GM12878 (cell line): Measurements from ENCODE around the gene TBRG4. TPM values are rescaled to one million over a fixed set of nuclear protein-coding genes. Genes with fewer than 3 reads are reported as not detected.
A peak's percentile ranks its signal among the peaks of the same experiment; 100 is the strongest.

Source experiments
- ATAC-seq: fragments of 200-7000 bp; cut with Tn5 transposase; 3 replicates; pipeline ENCODE4 v1.9.1; 2020; ENCODE audit warnings: mild to moderate bottlenecking, moderate library complexity
- BruUV-seq: library from RNA; stranded (reverse); fragments of 400-500 nt; replicated peaks from 2 replicates; lab custom pipeline; 2021; lab: Mats Ljungman, UMichigan
- CTCF ChIA-PET: fragments of 300-600 bp; sonication (Branson Sonifier 250); formaldehyde crosslinking; extraction: SDS; loops from one replicate; lab custom pipeline; 2021; ENCODE audit warnings: inconsistent platforms; lab: Yijun Ruan, JAX
- POLR2A ChIA-PET: fragments of 350-600 bp; formaldehyde crosslinking; extraction: SDS; loops from one replicate; lab custom pipeline; 2021; ENCODE audit warnings: inconsistent platforms; lab: Charles Lee
- RAD21 ChIA-PET: fragments of 300-600 bp; sonication (Branson Sonifier 250); formaldehyde crosslinking; loops from one replicate; lab custom pipeline; 2023; ENCODE audit warnings: antibody characterized with exemption; ENCODE audit not compliant: unreplicated experiment; lab: Charles Lee
- SMC1A ChIA-PET: fragments of 300-600 bp; sonication (Branson Sonifier 250); formaldehyde crosslinking; loops from one replicate; lab custom pipeline; 2023; ENCODE audit not compliant: unreplicated experiment, uncharacterized antibody; lab: Charles Lee
- DNase-seq: peaks from one replicate; pipeline ENCODE4 v3.0.0-alpha.2; 2011; ENCODE audit warnings: low read depth, low spot score
- FAIRE-seq: peaks from 3 replicates; lab custom pipeline; 2011; peaks lifted over from hg19 to GRCh38; lab: Jason Lieb, UNC
- H2AFZ ChIP-seq: 2 replicates; pipeline ENCODE4 v1.6.0; 2011; ENCODE audit warnings: low read depth, low read length, control low read depth; ENCODE audit not compliant: control insufficient read depth
- H3K27ac ChIP-seq: 2 replicates; pipeline ENCODE4 v1.5.1; 2011; ENCODE audit warnings: control low read depth; ENCODE audit not compliant: control insufficient read depth, insufficient read depth
- H3K27me3 ChIP-seq, 2 experiments: replicated peaks in 1 of 2; 2 replicates each; pipeline versions ENCODE4 v1.6.0 to v1.6.1; 2011; ENCODE audit warnings: low read length in 1 of 2; ENCODE audit not compliant: control insufficient read depth in 2 of 2, insufficient read depth in 2 of 2
- H3K36me3 ChIP-seq, 2 experiments: 2 replicates each; pipeline ENCODE4 v1.5.1; 2011; ENCODE audit warnings: low read length in 1 of 2; ENCODE audit not compliant: control insufficient read depth in 2 of 2, insufficient read depth in 2 of 2
- H3K4me1 ChIP-seq: 2 replicates; pipeline ENCODE4 v1.6.1; 2011; ENCODE audit warnings: mild to moderate bottlenecking, low read length, moderate library complexity, mixed read lengths; ENCODE audit not compliant: control insufficient read depth, insufficient read depth
- H3K4me2 ChIP-seq: 2 replicates; pipeline ENCODE4 v1.6.0; 2011; ENCODE audit warnings: control low read depth; ENCODE audit not compliant: control insufficient read depth, insufficient read depth
- H3K4me3 ChIP-seq: fragments of 200-600 bp; sonication (generic); 2 replicates; pipeline ENCODE4 v1.5.1; 2016
- H3K79me2 ChIP-seq: 2 replicates; pipeline ENCODE4 v1.6.0; 2011; ENCODE audit warnings: low read length; ENCODE audit not compliant: control insufficient read depth, insufficient read depth
- H3K9ac ChIP-seq: 2 replicates; pipeline ENCODE4 v1.8.0; 2011; ENCODE audit warnings: low read length, control low read depth, mixed read lengths; ENCODE audit not compliant: control insufficient read depth, insufficient read depth
- H3K9me3 ChIP-seq: replicated peaks from 3 replicates; pipeline ENCODE4 v1.5.1; 2011; ENCODE audit warnings: mild to moderate bottlenecking, low read length; ENCODE audit not compliant: control insufficient read depth, insufficient read depth
- H4K20me1 ChIP-seq: 2 replicates; pipeline ENCODE4 v1.6.0; 2011; ENCODE audit not compliant: control insufficient read depth, insufficient read depth
- ATF2 ChIP-seq: IDR thresholded peaks from 2 replicates; pipeline ENCODE4 v1.6.1; 2012; ENCODE audit warnings: low read length, inconsistent platforms
- CHD4 ChIP-seq: fragments of 200-600 bp; sonication (generic); IDR thresholded peaks from 2 replicates; pipeline ENCODE4 v1.6.1; 2016; ENCODE audit warnings: mild to moderate bottlenecking
- E4F1 ChIP-seq: fragments of 450-650 bp; IDR thresholded peaks from 2 replicates; pipeline ENCODE4 v1.6.1; 2018; ENCODE audit warnings: borderline replicate concordance, mild to moderate bottlenecking; ENCODE audit not compliant: partially characterized antibody
- ZNF207 ChIP-seq: fragments of 450-650 bp; IDR thresholded peaks from 2 replicates; pipeline ENCODE4 v1.6.1; 2014; ENCODE audit warnings: antibody characterized with exemption, mild to moderate bottlenecking, borderline replicate concordance
- WGBS: methylation state at CpG from one replicate; pipeline ENCODE4 v1.1.6; 2016; ENCODE audit warnings: low lambda C conversion rate; ENCODE audit not compliant: insufficient replicate concordance, insufficient coverage; ENCODE audit errors: missing lambda C conversion rate; 5-methylcytosine and 5-hydroxymethylcytosine counted together
- in situ Hi-C: fragments of 300-500 bp; cut with MboI; formaldehyde crosslinking; loops from 9 replicates; pipeline ENCODE4 v1.14.3; 2018; ENCODE audit warnings: mixed read lengths
- intact Hi-C: fragments of 100-400 bp; cut with micrococcal nuclease; formaldehyde crosslinking; loops from one replicate; pipeline ENCODE4 v1.14.2; 2022; ENCODE audit not compliant: unreplicated experiment
- polyA plus RNA-seq, 11 experiments: library from polyadenylated mRNA; depleted of rRNA in 4 of 11; unstranded in 6 of 11; stranded (reverse) in 5 of 11; fragments of >200 nt; fragmentation: Nextera tagmentation in 4 of 11; fragmentation: Illumina TruSeq in 1 of 11; extraction: Ambion mirVana in 4 of 11; extraction: Trizol in 1 of 11; gene quantifications; 1 replicate in 1 of 11; 2 replicates in 10 of 11; pipeline versions ENCODE4 v1.2.1 to v1.2.3, GENCODE V29; 2011 to 2016; ENCODE audit warnings: inconsistent platforms in 2 of 11, missing spikeins in 2 of 11, low read depth in 1 of 11
- total RNA-seq, 4 experiments: library from RNA; depleted of rRNA in 3 of 4; stranded (reverse); fragments of >200 nt in 3 of 4; fragmentation: Illumina TruSeq in 1 of 4; extraction: Trizol in 1 of 4; gene quantifications; 2 replicates each; pipeline versions ENCODE4 v1.2.1 to v1.2.3, GENCODE V29; 2013 to 2021

The TBRG4 gene
- total and polyA plus RNA-seq, 10 of the 15 experiments (the other 5 are each of a cell fraction or from before 2014, with no cell fraction given), result 8.4 to 130 (median 118) TPM

- Histone ChIP-seq H2AFZ (no peak overlapping the region), H3K4me1 (no peaks in the 10 kb centered on the region), H3K9ac (no peak overlapping the region), H3K9me3 (no peaks in the 10 kb centered on the region), H3K79me2 (no peaks in the 10 kb centered on the region), H3K36me3 (peaks cover 37 to 65% of the 10 kb centered on the region in 2 experiments), H3K27me3 (no peaks in the 10 kb centered on the region), H3K4me2 (no peak overlapping the region), H4K20me1 (peaks cover 6% of the 10 kb centered on the region; the same call in 1 of the 2 replicates), H3K4me3 (no peak overlapping the region), H3K27ac (no peak overlapping the region)
- CTCF ChIA-PET, result interaction anchor here (0.9 kb wide), 1 partner anchor 68 kb away, joined by 3 read pairs; no protein-coding TSS in a partner anchor
- in situ Hi-C loops, result no loop called here
- DNase-seq (no peak), FAIRE-seq (no peak), ATAC-seq (0 out of 3 replicates have a peak, but pooled peaks have one; percentile 36)
- TF ChIP-seq ZNF207 (no peak), E4F1 (no peak), CHD4 (no peak), ATF2 (no peak)
- SMC1A ChIA-PET, result interaction anchor here (0.8 to 1.0 kb wide), 2 partner anchors 35 to 66 kb away, joined by 3 read pairs; no protein-coding TSS in a partner anchor
- POLR2A ChIA-PET, result interaction anchor here (1.1 kb wide), 1 partner anchor 96 kb away, joined by 3 read pairs; no protein-coding TSS in a partner anchor
- BruUV-seq, result no TSS peak
- RAD21 ChIA-PET, result no interaction called here
- WGBS, result 91% methylated on average over 15 of the region's 15 CpGs
- intact Hi-C loops, result no loop called here
Measured at GRCh38 chr7:45069444-45070253, 41.8 kb downstream of the TBRG4 start.
